A549 (cell line): ENCODE data around the gene ITGA7.

Experiments
- CTCF ChIP-seq: fragments of >200 bp; sonication (Bioruptor Twin); formaldehyde crosslinking; IDR thresholded peaks from 3 replicates; pipeline ENCODE4 v1.5.1; 2016
- PBX3 ChIP-seq: IDR thresholded peaks from 2 replicates; pipeline ENCODE4 v1.6.1; 2012
- POLR2A ChIP-seq: IDR thresholded peaks from 2 replicates; pipeline ENCODE4 v1.6.1; 2012; ENCODE audit warnings: mild to moderate bottlenecking, low read length
- RFX5 ChIP-seq: fragments of 450-650 bp; IDR thresholded peaks from 2 replicates; pipeline ENCODE4 v1.7.1; 2014; ENCODE audit warnings: antibody characterized with exemption, mild to moderate bottlenecking, moderate library complexity

- TF ChIP-seq CTCF (no peak), RFX5 (no peak), POLR2A (no peak), PBX3 (no peak)
Measured at GRCh38 chr12:55700255-55701018, 7.3 kb downstream of the ITGA7 start.
